Karpas-422 (cell line): ENCODE data around the gene HTRA2. TPM values are rescaled to one million over a fixed set of nuclear protein-coding genes. Genes with fewer than 3 reads are reported as not detected.

Experiments
- DNase-seq: peaks from one replicate; pipeline ENCODE4 v3.0.0-alpha.2; 2015
- H2AFZ ChIP-seq: fragments of 200-600 bp; sonication (generic); 2 replicates; pipeline ENCODE4 v1.6.1; 2014; ENCODE audit warnings: antibody characterized with exemption, low read length, mixed read lengths
- H3K27ac ChIP-seq: fragments of 200-600 bp; sonication (generic); 2 replicates; pipeline ENCODE4 v1.5.1; 2014; ENCODE audit warnings: mild to moderate bottlenecking, low read length, moderate library complexity
- H3K27me3 ChIP-seq: fragments of 200-600 bp; sonication (generic); 2 replicates; pipeline ENCODE4 v1.6.1; 2014; ENCODE audit warnings: low read length, mixed read lengths
- H3K36me3 ChIP-seq: fragments of 200-600 bp; sonication (generic); 2 replicates; pipeline ENCODE4 v1.6.1; 2014; ENCODE audit warnings: low read length, mixed read lengths; ENCODE audit not compliant: insufficient read depth
- H3K4me1 ChIP-seq: fragments of 200-600 bp; sonication (generic); 2 replicates; pipeline ENCODE4 v1.6.1; 2014; ENCODE audit warnings: mild to moderate bottlenecking, low read length, mixed read lengths
- H3K4me2 ChIP-seq: fragments of 200-600 bp; sonication (generic); 2 replicates; pipeline ENCODE4 v1.6.1; 2014; ENCODE audit warnings: low read length, low read depth, mild to moderate bottlenecking; ENCODE audit not compliant: poor library complexity, severe bottlenecking
- H3K4me3 ChIP-seq: fragments of 200-600 bp; sonication (generic); 2 replicates; pipeline ENCODE4 v1.5.1; 2014; ENCODE audit warnings: mild to moderate bottlenecking, antibody characterized with exemption, low read length, mixed read lengths
- H3K79me2 ChIP-seq: fragments of 200-600 bp; sonication (generic); 2 replicates; pipeline ENCODE4 v1.6.1; 2014; ENCODE audit warnings: mild to moderate bottlenecking, low read length, mixed read lengths
- H3K9ac ChIP-seq: fragments of 200-600 bp; sonication (generic); 2 replicates; pipeline ENCODE4 v1.6.0; 2014; ENCODE audit warnings: low read length
- H3K9me2 ChIP-seq: fragments of 200-600 bp; sonication (generic), shearing (Covaris generic); replicated peaks from 2 replicates; pipeline ENCODE4 v1.6.0; 2014; ENCODE audit warnings: mild to moderate bottlenecking, low read length, moderate library complexity; ENCODE audit not compliant: insufficient read depth
- H3K9me3 ChIP-seq: fragments of 300-700, 200-600 bp; sonication (generic); 2 replicates; pipeline ENCODE4 v1.6.1; 2014; ENCODE audit warnings: low read length, mixed read lengths
- H4K20me1 ChIP-seq: fragments of 200-600 bp; sonication (generic); 2 replicates; pipeline ENCODE4 v1.6.1; 2014; ENCODE audit warnings: mild to moderate bottlenecking, antibody characterized with exemption, low read length, low read depth; ENCODE audit not compliant: insufficient read depth
- total RNA-seq: library from RNA; depleted of rRNA; stranded (reverse); fragments of >200 nt; shearing (Covaris generic); gene quantifications from 2 replicates; pipeline ENCODE4 v1.2.3, GENCODE V29; 2014; ENCODE audit warnings: low replicate concordance

HTRA2 gene
- total RNA-seq, 1 experiment from 2014 or later = 36.8 TPM

DNA sequence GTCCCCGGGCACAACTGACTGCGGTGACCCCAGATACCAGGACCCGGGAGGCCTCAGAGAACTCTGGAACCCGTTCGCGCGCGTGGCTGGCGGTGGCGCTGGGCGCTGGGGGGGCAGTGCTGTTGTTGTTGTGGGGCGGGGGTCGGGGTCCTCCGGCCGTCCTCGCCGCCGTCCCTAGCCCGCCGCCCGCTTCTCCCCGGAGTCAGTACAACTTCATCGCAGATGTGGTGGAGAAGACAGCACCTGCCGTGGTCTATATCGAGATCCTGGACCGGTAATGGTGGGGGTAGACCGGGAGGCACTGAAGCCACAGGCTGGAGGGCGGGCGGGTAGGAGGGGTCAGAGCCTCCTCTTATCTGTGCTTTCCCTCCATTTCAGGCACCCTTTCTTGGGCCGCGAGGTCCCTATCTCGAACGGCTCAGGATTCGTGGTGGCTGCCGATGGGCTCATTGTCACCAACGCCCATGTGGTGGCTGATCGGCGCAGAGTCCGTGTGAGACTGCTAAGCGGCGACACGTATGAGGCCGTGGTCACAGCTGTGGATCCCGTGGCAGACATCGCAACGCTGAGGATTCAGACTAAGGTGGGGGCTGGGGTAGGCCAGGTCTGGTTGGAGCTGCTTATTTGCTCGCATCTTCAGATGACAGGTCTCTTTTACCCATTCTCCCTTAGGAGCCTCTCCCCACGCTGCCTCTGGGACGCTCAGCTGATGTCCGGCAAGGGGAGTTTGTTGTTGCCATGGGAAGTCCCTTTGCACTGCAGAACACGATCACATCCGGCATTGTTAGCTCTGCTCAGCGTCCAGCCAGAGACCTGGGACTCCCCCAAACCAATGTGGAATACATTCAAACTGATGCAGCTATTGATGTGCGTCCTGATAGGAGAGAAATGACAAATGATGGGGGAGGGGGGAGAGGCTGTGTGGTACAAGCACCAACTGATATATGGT lies 780 bp downstream of the HTRA2 start:
- H3K9me3 ChIP-seq = no peaks in the 10 kb centered on the region
- H3K79me2 ChIP-seq = peaks cover 31% of the 10 kb centered on the region
- peak; percentile 77 for DNase-seq
- H3K36me3 ChIP-seq = peaks cover 29% of the 10 kb centered on the region
- H3K9ac ChIP-seq = peak overlapping the region; percentile 94
- peaks cover 13% of the 10 kb centered on the region; the same call in 1 of the 2 replicates for H4K20me1 ChIP-seq
- peak overlapping the region; percentile 47; the same call in 1 of the 2 replicates for H3K27ac ChIP-seq
- peak overlapping the region; percentile 91 for H3K4me2 ChIP-seq
- H3K9me2 ChIP-seq = no peaks in the 10 kb centered on the region
- no peaks in the 10 kb centered on the region for H3K27me3 ChIP-seq
- peaks cover 38% of the 10 kb centered on the region for H3K4me1 ChIP-seq
- peak overlapping the region; percentile 87 for H2AFZ ChIP-seq
- H3K4me3 ChIP-seq = peak overlapping the region; percentile 91

DNA sequence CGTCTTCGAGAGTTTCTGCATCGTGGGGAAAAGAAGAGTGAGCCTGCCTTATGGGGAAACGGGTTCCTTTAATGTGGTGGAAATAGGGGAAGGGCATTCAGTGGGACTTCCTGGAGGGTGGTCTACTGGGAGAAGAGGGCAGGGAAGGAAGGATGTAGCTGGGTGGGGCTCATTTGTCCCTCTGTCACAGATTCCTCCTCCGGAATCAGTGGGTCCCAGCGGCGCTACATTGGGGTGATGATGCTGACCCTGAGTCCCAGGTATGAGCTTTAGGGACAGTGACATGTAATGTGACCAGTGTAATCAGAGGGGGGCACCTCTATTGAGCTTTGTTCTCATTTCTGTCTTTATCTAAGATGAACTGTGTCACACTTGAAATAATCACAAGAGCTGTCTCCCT lies 1.9 kb downstream of the HTRA2 start:
- H2AFZ ChIP-seq = no peak overlapping the region
- no peaks in the 10 kb centered on the region for H3K9me2 ChIP-seq
- no peaks in the 10 kb centered on the region for H3K27me3 ChIP-seq
- peaks cover 34% of the 10 kb centered on the region for H3K4me1 ChIP-seq
- peak overlapping the region; percentile 91; the same call in 1 of the 2 replicates for H3K4me3 ChIP-seq
- no peak for DNase-seq
- peaks cover 13% of the 10 kb centered on the region; the same call in 1 of the 2 replicates for H4K20me1 ChIP-seq
- peak overlapping the region; percentile 91 for H3K4me2 ChIP-seq
- H3K9ac ChIP-seq = peak overlapping the region; percentile 94
- peaks cover 31% of the 10 kb centered on the region for H3K79me2 ChIP-seq
- H3K9me3 ChIP-seq = no peaks in the 10 kb centered on the region
- peaks cover 17% of the 10 kb centered on the region for H3K36me3 ChIP-seq
- no peak overlapping the region for H3K27ac ChIP-seq

DNA sequence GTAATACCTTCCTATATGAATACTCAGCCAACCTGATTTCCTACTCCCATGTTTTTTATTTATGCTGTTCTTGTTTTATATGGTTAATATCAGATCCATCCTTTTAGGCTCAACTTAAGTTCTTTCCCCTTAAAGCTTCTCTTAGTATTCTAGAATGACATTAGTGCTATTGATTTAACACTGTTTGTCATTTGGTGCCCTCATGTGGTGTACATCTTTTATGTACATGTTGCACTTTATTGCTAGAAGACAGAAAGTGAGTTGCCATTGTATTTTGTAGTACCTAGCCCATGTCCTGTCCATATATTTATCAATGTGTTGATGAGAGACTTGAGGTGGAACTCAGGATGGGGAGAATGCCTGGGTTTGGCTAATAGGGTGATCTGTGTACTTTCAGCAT lies 2.5 kb downstream of the HTRA2 start:
- H3K36me3 ChIP-seq = peaks cover 11% of the 10 kb centered on the region
- H3K4me3 ChIP-seq = no peak overlapping the region
- peaks cover 13% of the 10 kb centered on the region; the same call in 1 of the 2 replicates for H4K20me1 ChIP-seq
- H3K27ac ChIP-seq = no peak overlapping the region
- peaks cover 29% of the 10 kb centered on the region for H3K4me1 ChIP-seq
- peaks cover 31% of the 10 kb centered on the region for H3K79me2 ChIP-seq
- H2AFZ ChIP-seq = no peak overlapping the region
- H3K4me2 ChIP-seq = no peak overlapping the region
- no peaks in the 10 kb centered on the region for H3K9me2 ChIP-seq
- no peaks in the 10 kb centered on the region for H3K9me3 ChIP-seq
- no peaks in the 10 kb centered on the region for H3K27me3 ChIP-seq
- peak; percentile 70 for DNase-seq
- H3K9ac ChIP-seq = no peak overlapping the region

DNA sequence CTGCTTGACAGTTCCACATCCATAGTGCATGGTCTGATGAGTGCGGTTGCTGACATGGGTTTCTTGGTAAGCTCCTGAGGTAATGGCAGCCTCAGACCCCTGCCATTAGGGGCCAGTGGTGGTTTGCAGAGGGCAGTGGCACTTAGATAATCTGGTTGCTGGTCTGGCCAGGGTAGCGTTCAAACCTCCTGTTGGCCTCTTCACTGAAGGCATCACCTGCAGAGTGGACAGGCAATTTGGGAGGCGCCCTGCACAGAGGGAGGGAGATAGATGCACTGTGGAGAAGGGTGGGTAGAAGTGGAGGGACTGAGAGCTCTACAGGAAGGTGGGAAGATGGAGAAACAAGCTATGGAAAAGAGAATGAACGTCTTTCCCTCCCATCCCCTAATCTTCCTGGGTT lies 3.7 kb downstream of the HTRA2 start:
- no peaks in the 10 kb centered on the region for H3K36me3 ChIP-seq
- no peak overlapping the region for H3K27ac ChIP-seq
- H3K79me2 ChIP-seq = peaks cover 21% of the 10 kb centered on the region
- H3K27me3 ChIP-seq = no peaks in the 10 kb centered on the region
- peaks cover 16% of the 10 kb centered on the region for H3K4me1 ChIP-seq
- no peaks in the 10 kb centered on the region for H3K9me3 ChIP-seq
- H3K9me2 ChIP-seq = no peaks in the 10 kb centered on the region
- peaks cover 3% of the 10 kb centered on the region; the same call in 1 of the 2 replicates for H4K20me1 ChIP-seq
- DNase-seq = no peak
- no peak overlapping the region for H2AFZ ChIP-seq
- no peak overlapping the region for H3K9ac ChIP-seq
- H3K4me3 ChIP-seq = no peak overlapping the region
- no peak overlapping the region for H3K4me2 ChIP-seq

DNA sequence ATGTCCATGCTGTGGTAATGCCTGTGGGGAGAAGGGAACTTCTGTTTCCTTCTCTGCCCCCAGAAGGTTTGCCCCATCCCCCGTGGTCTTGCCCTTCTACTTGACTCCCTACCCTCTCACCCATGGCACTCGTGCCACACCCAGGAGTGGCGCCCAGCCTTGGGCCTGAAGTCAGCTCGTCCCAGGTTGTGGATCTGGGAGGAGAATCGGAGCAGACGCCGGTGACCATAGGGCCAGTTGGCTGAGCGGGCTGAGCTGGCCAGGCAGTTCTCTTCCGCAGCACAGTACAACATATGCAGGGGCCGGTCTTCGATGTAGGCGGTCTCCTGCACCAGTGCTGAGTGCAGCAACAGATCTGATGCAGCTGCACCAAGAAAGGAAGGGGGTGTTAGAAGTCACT lies 4.7 kb downstream of the HTRA2 start:
- no peak overlapping the region for H3K4me2 ChIP-seq
- DNase-seq = no peak
- no peaks in the 10 kb centered on the region for H4K20me1 ChIP-seq
- no peaks in the 10 kb centered on the region for H3K9me2 ChIP-seq
- H3K27me3 ChIP-seq = no peaks in the 10 kb centered on the region
- H3K27ac ChIP-seq = no peak overlapping the region
- no peaks in the 10 kb centered on the region for H3K36me3 ChIP-seq
- H3K79me2 ChIP-seq = peaks cover 12% of the 10 kb centered on the region
- H3K9ac ChIP-seq = no peak overlapping the region
- H2AFZ ChIP-seq = no peak overlapping the region
- no peaks in the 10 kb centered on the region for H3K9me3 ChIP-seq
- H3K4me1 ChIP-seq = peaks cover 14% of the 10 kb centered on the region
- H3K4me3 ChIP-seq = no peak overlapping the region

DNA sequence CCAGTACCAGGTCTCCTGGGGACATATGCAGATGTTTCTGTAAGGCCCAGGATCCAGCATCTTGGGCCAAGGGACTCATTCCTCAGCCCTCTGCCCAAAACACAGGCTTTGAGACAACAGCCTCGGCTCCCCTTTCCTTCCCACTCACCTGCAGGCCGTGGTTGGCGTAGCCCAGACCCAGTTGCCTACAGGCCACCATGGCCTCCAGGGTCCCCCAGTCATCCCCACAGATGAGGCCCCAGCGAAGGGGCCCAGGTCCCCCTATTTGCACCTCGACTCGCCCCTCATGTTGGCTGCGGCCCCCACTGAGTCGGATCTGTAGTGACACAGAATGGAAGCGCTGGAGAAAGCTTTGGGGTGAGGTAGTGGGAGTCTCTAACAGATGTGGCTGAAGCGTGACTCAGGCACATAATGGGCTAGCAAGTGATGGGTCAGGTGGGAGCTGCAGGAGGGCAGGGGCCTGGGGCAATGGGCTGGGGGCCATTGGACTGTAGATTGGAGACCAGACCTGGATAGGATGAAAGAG lies 5.8 kb downstream of the HTRA2 start:
- DNase-seq = no peak
- Histone ChIP-seq H3K4me2 (no peak overlapping the region), H3K27ac (no peak overlapping the region), H2AFZ (no peak overlapping the region), H3K27me3 (no peaks in the 10 kb centered on the region), H3K79me2 (peaks cover 5% of the 10 kb centered on the region; the same call in 1 of the 2 replicates), H3K4me1 (peaks cover 13% of the 10 kb centered on the region), H3K4me3 (no peak overlapping the region), H3K36me3 (no peaks in the 10 kb centered on the region), H3K9me2 (no peaks in the 10 kb centered on the region), H3K9me3 (no peaks in the 10 kb centered on the region), H3K9ac (no peak overlapping the region), H4K20me1 (no peaks in the 10 kb centered on the region)

DNA sequence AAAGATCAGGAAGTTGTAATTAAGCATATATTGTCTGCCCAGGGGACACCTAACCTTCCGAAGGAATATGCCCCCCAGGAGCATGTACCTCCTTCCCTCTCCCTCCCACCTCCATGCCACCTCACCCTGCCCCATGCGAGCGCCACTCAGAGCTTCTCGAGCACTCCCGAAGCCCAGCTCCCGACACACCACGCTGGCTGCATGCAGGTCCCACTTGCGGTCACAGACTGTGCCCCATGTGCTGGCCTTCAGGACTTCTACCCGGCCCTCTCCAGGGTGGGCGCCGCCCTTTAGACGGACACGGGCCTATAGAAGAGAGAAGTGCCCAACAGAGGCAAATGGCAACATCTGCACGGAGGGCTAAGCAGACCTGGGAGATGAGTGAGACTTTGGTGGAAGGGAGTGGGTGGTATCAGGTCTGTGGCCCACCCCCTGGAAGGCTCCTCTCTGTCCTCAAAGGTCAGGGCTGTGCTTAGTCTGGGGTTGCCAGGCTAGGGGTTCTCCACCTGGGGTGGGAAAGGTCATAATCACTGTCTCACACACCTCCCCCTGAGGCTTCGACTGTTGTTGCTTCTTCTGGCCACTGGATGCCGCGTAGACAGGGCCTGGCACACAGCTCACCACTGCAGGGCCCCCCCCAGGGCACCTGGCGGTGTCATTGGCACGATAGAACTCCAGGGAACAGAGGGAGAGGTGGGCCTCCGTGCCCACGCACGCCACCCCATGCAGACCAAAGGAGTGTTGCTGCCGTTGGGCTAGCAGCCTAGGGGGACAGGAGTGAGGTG lies 6.6 kb downstream of the HTRA2 start:
- Histone ChIP-seq H4K20me1 (no peaks in the 10 kb centered on the region), H3K9me2 (no peaks in the 10 kb centered on the region), H3K4me1 (peaks cover 4% of the 10 kb centered on the region), H2AFZ (no peak overlapping the region), H3K4me2 (no peak overlapping the region), H3K4me3 (no peak overlapping the region), H3K9me3 (no peaks in the 10 kb centered on the region), H3K27me3 (no peaks in the 10 kb centered on the region), H3K27ac (no peak overlapping the region), H3K79me2 (no peaks in the 10 kb centered on the region), H3K36me3 (no peaks in the 10 kb centered on the region), H3K9ac (no peak overlapping the region)
- no peak for DNase-seq

DNA sequence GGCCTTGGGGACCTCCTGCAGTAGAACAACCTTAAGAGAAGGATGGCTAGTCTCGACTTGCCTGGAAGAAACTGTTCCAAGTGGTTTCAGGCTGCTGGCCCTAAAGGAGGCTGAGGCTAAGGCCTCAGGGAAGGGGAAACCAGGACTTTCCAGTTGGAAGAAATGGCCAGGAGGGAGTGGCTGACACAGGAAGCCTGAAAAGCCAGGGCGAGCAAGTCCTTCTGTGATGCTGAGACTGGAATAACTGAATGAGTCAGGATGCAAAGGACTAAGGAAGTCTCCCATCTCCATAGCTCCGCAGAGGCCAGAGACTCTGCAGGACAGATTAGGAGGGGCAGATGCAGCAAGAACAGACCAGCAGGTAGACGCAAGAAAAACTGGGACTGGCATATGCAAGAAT lies 7.4 kb downstream of the HTRA2 start:
- Histone ChIP-seq H3K36me3 (no peaks in the 10 kb centered on the region), H3K27ac (no peak overlapping the region), H2AFZ (no peak overlapping the region), H3K9ac (no peak overlapping the region), H4K20me1 (no peaks in the 10 kb centered on the region), H3K4me1 (no peaks in the 10 kb centered on the region), H3K9me3 (no peaks in the 10 kb centered on the region), H3K9me2 (no peaks in the 10 kb centered on the region), H3K27me3 (no peaks in the 10 kb centered on the region), H3K79me2 (no peaks in the 10 kb centered on the region), H3K4me3 (no peak overlapping the region), H3K4me2 (no peak overlapping the region)
- DNase-seq = no peak
